Measurements from ENCODE around the gene PPA2.

GRCh38 chr4:105509291-105509690 lies 35.4 kb upstream of the PPA2 start:
- TF ChIP-seq CTCF (IDR thresholded peaks at IDR 0.05): no peak
- TF ChIP-seq POLR2A (IDR thresholded peaks at IDR 0.05): no peak
- no peak for TF ChIP-seq POLR2AphosphoS5 (IDR thresholded peaks at IDR 0.05)
- no peak for TF ChIP-seq EP300 (IDR thresholded peaks at IDR 0.05; ENCODE audit: low read depth)

Data from transverse colon (tissue), 4 donors.